Psoas muscle (tissue), 8 donors: ENCODE data around the gene ASB13. TPM values are rescaled to one million over a fixed set of nuclear protein-coding genes. Genes with fewer than 3 reads are reported as not detected.

ENCODE experiments used
- ATAC-seq, 4 donors: fragments of 200-7000 bp; cut with Tn5 transposase; one replicate each; pipeline ENCODE4 v1.9.1; 2020; ENCODE audit warnings: moderate library complexity in 3 of 4, mild to moderate bottlenecking in 2 of 4
- DNase-seq, 2 donors: peaks; one replicate each; pipeline ENCODE4 v3.0.0-alpha.2; 2020
- H3K27ac ChIP-seq: fragments of 200-600 bp; one replicate; pipeline ENCODE4 v1.8.0; 2022
- H3K27me3 ChIP-seq, 3 donors: fragments of 200-600 bp in 1 of 3; one replicate each; pipeline versions ENCODE4 v1.6.1 to v1.8.0; 2013 to 2022; ENCODE audit warnings: low read length in 2 of 3, mild to moderate bottlenecking in 2 of 3, moderate library complexity in 1 of 3; ENCODE audit not compliant: insufficient read depth in 3 of 3
- H3K36me3 ChIP-seq, 2 donors: fragments of 200-600 bp in 1 of 2; one replicate each; pipeline versions ENCODE4 v1.6.1 to v1.8.0; 2013 to 2022; ENCODE audit warnings: low read depth in 1 of 2, mild to moderate bottlenecking in 1 of 2, moderate library complexity in 1 of 2; ENCODE audit not compliant: insufficient read depth in 1 of 2
- H3K4me1 ChIP-seq: fragments of 200-600 bp; one replicate; pipeline ENCODE4 v1.8.0; 2022
- H3K4me3 ChIP-seq: fragments of 200-600 bp; one replicate; pipeline ENCODE4 v1.8.0; 2022; ENCODE audit warnings: mild to moderate bottlenecking
- H3K9me3 ChIP-seq: fragments of 200-600 bp; one replicate; pipeline ENCODE4 v1.8.0; 2022
- CTCF ChIP-seq: fragments of 200-600 bp; IDR thresholded peaks from one replicate; pipeline ENCODE4 v1.8.0; 2022; ENCODE audit warnings: antibody characterized with exemption
- WGBS, 3 donors: extraction: QIAGEN DNeasy Blood & Tissue Kit; methylation state at CpG; one replicate each; pipeline versions ENCODE4 v1.1.6 to v1.1.7; 2013; 5-methylcytosine and 5-hydroxymethylcytosine counted together
- intact Hi-C, 2 donors: fragments of 100-400 bp; cut with DNase I; formaldehyde crosslinking; loops; one replicate each; pipeline versions ENCODE4 v1.11.0 to v1.14.2; 2022
- polyA plus RNA-seq, 3 donors: library from polyadenylated mRNA; stranded (reverse); fragments of 200-250 nt; gene quantifications; one replicate each; pipeline ENCODE4 v1.2.3, GENCODE V29; 2013
- total RNA-seq, 4 donors: library from RNA; stranded (reverse); fragmentation: NEBNext Ultra II Directional in 2 of 4; extraction: Animal tissue kit (Norgen Biotek cat#: 25700) in 2 of 4; gene quantifications; one replicate each; pipeline versions ENCODE4 v1.2.1 to v1.2.4, GENCODE V29; 2021 to 2023
- donor health status: healthy with polysubstance abuse.
- donor health status: DM: no; HTN: no; CAD: no; lungs with moderate emphysema.
- donor health status: Bipolar disorder and iron deficiency.
- donor health status: healthy.
- donor health status: DM: yes; HTN: yes; CAD: no.
- donor health status: DM: no; HTN: no; CAD: no.
- donor health status: DM: no; HTN: no; CAD: no.
- donor health status: DM: yes; HTN: yes; CAD: no.

ASB13 gene
- total and polyA plus RNA-seq, 7 donors, result 9.8 to 20.8 (median 14.2) TPM

GRCh38 chr10:5652746-5653145 lies 13.6 kb downstream of the ASB13 start:
- no peak for TF ChIP-seq CTCF
- intact Hi-C loops, result no loop called here
- Histone ChIP-seq H3K36me3 (peaks cover 0 to 23% of the 10 kb centered on the region in 2 donors), H3K27ac (no peak overlapping the region), H3K4me3 (no peak overlapping the region), H3K4me1 (no peaks in the 10 kb centered on the region), H3K9me3 (no peaks in the 10 kb centered on the region), H3K27me3 (no peaks in the 10 kb centered on the region)
- ATAC-seq (peak in 1 of 4 donors; percentile 11), DNase-seq (no peak)
- 95 to 97% (median 96%) methylated on average over 14 of the region's 14 CpGs for WGBS, 3 donors

- Histone ChIP-seq H3K36me3 (peaks cover 0 to 37% of the 10 kb centered on the region in 2 donors), H3K4me3 (no peak overlapping the region), H3K27ac (no peak overlapping the region), H3K9me3 (no peaks in the 10 kb centered on the region), H3K27me3 (no peaks in the 10 kb centered on the region), H3K4me1 (no peaks in the 10 kb centered on the region)
- TF ChIP-seq CTCF, result no peak
- DNase-seq (no peak), ATAC-seq (no peak)
- WGBS, 3 donors, result 87 to 96% (median 89%) methylated on average over 11 of the region's 11 CpGs
- intact Hi-C loops, result no loop called here
These were observed 15.0 kb downstream of the ASB13 start for GRCh38 chr10:5651388-5651764.

- ATAC-seq (peak in 1 of 4 donors; percentile 42), DNase-seq (no peak)
- 69 to 78% (median 71%) methylated on average over 20 of the region's 20 CpGs for WGBS, 3 donors
These were observed 15.6 kb downstream of the ASB13 start for GRCh38 chr10:5650664-5651387.

GRCh38 chr10:5649746-5650145 lies 16.6 kb downstream of the ASB13 start:
- 94 to 97% (median 95%) methylated on average over 11 of the region's 11 CpGs for WGBS, 3 donors
- Histone ChIP-seq H3K36me3 (peaks cover 0 to 38% of the 10 kb centered on the region in 2 donors), H3K4me3 (no peak overlapping the region), H3K4me1 (no peaks in the 10 kb centered on the region), H3K27me3 (no peaks in the 10 kb centered on the region), H3K27ac (no peak overlapping the region), H3K9me3 (no peaks in the 10 kb centered on the region)
- intact Hi-C loops, result no loop called here
- ATAC-seq (no peak), DNase-seq (no peak)
- no peak for TF ChIP-seq CTCF

More at GRCh38 chr10:5650664-5651387, 15.6 kb downstream of the ASB13 start:
- Histone ChIP-seq H3K27me3 (no peaks in the 10 kb centered on the region), H3K36me3 (peaks cover 0 to 37% of the 10 kb centered on the region in 2 donors), H3K9me3 (no peaks in the 10 kb centered on the region), H3K27ac (no peak overlapping the region), H3K4me1 (no peaks in the 10 kb centered on the region), H3K4me3 (no peak overlapping the region)
- intact Hi-C loops, result no loop called here
- no peak for TF ChIP-seq CTCF
